HG03045 (cell line): ENCODE results near the gene FAM120AOS.

Experiments used
- ATAC-seq: cut with Tn5 transposase; IDR thresholded peaks from one replicate; pipeline ENCODE4 v1.9.1; 2021; ENCODE audit warnings: mild to moderate bottlenecking, moderate library complexity; ENCODE audit not compliant: unreplicated experiment

Gene FAM120AOS

DNA sequence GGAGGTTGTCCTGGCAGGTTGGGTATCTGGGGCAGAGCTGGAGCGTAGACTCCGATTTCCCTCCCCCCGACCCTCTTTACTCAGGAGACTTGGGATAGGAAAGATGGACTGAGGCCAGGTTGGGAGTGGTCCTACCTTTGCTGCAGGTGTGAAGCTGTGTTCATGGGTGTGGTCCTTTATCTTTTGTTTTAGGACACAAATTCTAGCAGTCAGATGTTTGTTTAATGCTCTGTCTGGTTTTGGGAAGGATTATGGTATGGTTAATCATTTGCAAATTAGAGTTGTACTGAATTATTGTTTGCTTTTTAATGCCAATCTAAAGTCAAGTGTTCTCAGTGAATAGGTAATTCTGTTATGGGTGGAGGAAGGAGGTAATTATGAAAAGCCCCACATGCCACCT, 14.1 kb upstream of the FAM120AOS start:
- ATAC-seq, result no peak

DNA sequence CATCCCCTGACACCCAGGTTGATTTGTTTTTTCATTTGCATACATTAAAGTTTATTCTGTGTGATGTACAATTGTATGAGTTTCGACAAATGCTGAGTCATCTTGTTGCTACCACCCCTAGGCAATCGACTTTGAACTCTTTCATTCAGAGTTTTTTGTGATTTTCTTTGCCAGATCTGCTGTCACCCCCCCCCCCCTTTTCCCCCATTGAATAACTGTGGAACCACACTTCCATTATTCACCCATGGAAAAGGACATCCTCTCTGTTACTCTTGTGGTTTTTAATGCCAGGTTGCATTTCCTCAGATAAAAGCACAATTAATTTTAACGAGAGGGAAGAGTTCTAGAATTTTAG, 13.7 kb upstream of the FAM120AOS start:
- ATAC-seq, result no peak

- no peak for ATAC-seq
Measured at GRCh38 chr9:93466416-93467061, 13.2 kb upstream of the FAM120AOS start.

GRCh38 chr9:93465855-93466254, 12.5 kb upstream of the FAM120AOS start:
- ATAC-seq, result no peak

DNA sequence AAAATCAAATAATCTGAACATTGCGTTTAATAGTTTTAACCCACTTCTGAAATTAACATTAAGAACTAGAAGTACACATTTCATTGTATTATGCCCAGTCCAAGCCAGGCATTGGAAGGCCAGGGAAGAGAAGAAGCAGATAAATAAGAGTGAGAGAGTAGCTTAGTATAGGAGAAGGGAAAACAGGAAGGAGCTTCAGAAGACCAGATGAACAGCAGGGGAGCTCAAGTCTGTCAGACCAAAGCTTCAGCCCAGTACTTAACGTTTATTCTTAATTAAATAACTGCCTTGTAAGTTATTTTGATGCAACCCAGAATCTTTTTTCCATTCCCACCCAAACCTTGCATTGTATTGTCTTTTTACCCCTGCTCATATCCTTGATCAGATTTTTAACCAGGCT, 11.5 kb upstream of the FAM120AOS start:
- no peak for ATAC-seq

GRCh38 chr9:93464395-93464794, 11.0 kb upstream of the FAM120AOS start:
- ATAC-seq, result no peak

DNA sequence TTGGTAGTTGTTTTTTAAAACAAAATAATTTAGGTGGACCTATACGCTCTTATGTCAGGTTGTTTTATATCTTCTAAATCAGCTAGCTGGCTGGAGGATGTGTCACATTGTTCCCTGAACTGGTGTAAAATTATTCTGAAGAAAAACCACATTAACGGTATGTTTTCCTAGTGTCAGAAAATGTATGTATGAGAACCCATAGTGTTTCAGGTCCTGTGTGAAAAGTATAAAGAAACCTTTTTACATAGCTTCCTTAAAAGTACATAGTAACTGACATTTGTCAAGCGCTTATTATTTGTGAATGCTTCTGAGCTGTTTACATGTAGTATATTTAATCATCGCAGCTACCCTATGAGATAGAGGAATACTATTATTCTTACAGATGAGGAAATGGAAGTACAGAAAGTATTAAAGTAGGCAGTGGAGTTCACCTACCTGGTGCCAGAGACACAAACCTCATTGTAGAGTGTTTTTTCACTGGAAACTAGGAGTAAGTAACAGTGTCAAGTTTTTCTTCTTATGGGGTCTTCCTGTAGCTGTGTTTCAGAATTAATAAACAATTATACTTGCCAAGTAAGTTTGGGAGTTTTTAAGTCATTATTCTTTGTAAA, 10.4 kb upstream of the FAM120AOS start:
- ATAC-seq, result no peak

DNA sequence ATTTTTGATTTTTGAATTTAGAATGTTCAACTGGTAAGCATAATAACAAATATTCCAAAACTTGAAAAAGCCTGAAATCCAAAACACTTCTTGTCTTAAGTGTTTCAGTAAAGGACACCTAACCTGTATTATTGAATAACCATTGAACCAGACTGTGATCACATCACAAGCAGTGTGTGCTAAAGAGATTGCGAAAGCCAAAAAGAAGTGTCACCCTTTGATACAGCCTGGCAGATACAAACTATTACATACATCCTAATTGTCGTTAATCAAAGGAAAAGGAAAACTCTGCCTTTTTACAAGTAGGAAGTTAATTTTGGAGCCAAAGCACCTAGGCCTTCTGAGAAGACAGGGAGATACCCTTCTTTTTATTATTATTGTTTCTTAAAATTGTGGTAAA, 8.4 kb upstream of the FAM120AOS start:
- no peak for ATAC-seq

- no peak for ATAC-seq
Measured at GRCh38 chr9:93461414-93461743, 8.0 kb upstream of the FAM120AOS start.

GRCh38 chr9:93460689-93461413, 7.5 kb upstream of the FAM120AOS start:
- no peak for ATAC-seq

- no peak for ATAC-seq
Measured at GRCh38 chr9:93459432-93459847, 6.1 kb upstream of the FAM120AOS start.

DNA sequence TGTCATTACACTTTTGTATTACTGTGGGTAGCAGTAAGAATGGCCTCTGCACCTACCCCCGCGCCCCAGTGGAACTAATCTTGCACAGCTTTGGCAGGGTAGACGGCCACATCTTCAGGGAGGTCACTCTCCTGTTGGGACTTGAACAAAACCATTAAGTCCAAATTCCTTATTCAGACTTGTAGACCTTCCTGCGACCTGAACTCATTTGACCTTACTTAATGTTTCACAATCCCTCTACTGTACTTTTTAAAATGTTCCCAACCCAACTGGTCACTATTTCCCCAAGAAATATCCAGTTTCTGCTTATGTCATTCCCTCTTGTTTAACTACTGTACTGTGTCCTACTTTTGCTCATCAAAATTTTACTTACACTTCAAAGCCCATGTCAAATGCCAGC, 5.3 kb upstream of the FAM120AOS start:
- ATAC-seq, result no peak

- no peak for ATAC-seq
Measured at GRCh38 chr9:93457006-93457405, 3.6 kb upstream of the FAM120AOS start.

DNA sequence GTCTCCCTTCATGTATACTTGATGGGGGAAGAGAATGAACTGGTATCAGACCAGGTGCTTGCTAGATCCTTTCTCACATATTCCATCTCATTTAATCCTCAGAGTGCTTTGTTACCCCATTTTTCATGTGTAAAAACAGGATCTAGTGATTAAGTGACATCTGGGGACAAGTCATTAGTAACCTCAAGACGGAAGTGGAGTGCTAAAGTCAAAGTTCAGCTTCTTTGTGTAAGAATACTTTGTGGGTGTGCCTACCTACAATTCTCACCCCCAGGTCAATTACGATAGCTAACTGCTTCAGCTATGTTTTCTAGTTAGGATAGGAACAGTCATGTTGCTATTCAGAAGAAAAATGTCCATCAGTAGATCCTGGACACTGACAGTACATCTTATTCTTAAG, 3.1 kb upstream of the FAM120AOS start:
- no peak for ATAC-seq

DNA sequence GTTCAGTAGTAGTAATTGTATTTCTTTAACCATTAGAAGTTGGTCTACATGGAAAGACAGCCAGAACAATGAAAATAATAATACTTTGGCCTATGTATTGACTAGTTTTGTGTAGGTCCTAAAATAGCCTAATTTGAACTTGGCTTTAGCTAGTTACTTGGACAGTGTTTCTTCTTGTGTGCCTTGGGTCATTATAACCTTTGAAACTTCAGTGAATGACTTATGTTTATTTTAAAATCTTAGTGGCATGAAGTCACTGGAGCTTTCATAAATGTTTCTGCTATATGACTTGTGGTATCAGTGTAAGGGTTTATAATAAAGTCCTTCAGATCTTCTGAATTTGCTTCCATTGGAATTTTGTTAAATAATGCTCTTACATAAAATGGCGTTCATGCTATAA, 2.6 kb upstream of the FAM120AOS start:
- ATAC-seq, result no peak

DNA sequence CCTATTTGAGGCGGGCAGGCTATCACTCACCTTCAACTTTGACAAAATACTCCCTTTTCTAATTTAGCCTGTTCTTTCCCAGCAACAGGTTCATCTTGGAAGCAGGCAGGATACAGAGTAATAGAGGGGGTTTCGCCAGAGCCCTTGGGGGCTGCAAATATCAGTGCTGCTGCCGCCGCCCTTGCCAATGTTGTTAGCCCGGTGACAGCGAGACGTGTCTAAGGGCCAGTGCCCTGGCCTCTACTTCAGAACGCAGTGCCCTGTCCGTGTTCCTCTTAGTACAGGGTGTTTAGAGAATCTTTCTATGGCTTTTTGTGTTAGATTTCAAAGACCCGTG, 703 bp downstream of the FAM120AOS start:
- ATAC-seq, result no peak

DNA sequence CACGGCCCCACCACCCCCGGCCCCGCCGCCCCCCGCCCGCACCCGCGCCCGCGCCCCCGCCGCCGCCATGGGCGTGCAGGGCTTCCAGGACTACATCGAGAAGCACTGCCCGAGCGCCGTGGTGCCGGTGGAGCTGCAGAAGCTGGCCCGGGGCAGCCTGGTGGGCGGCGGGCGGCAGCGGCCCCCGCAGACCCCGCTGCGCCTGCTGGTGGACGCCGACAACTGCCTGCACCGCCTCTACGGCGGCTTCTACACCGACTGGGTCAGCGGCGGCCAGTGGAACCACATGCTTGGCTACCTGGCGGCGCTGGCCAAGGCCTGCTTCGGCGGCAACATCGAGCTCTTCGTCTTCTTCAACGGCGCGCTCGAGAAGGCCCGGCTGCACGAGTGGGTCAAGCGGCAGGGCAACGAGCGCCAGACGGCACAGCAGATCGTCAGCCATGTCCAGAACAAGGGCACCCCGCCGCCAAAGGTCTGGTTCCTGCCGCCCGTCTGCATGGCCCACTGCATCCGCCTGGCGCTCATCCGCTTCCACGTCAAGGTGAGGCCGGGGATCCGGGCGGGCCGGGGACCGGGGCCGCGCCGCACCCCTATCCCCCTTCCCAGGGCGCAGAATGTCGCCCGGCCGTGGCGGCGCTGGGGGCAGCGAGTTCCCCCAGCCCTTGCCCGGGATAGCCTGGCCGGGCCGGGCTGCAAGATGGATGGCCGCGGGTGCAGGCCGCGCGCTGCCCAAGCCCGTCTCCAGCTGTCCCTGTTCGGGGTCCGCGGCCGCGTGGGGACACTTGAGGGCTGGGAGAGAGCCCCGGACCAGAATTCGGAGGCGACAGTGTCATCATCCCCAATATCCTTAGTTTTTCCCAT, 1.3 kb downstream of the FAM120AOS start:
- ATAC-seq, result peak; percentile 19

- ATAC-seq, result peak; percentile 62
Measured at GRCh38 chr9:93450945-93451815, 2.2 kb downstream of the FAM120AOS start, which contains the start of gene FAM120A. Gene FAM120A (plus strand): TSS chr9:93451685. CDS start chr9:93451916, 231 bp downstream.

DNA sequence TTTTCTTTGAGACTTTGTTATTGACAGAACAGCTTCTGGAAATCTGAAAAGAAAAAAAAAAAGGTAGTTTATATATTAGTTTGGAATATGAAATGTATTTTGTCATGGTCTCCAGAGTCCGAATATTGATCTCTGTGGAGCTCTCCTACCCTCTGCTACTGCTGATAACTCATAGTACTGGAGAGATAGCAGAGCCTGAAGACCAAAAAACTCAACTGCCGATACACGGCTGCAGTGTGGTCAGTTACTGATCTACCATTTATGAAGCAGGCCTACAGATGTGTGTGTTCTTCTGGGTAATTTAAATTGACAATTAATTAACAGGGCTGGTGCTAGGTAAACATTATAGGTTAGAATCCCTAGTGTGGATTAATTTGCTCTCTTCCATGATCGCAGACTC, 5.7 kb downstream of the FAM120AOS start:
- ATAC-seq, result no peak

DNA sequence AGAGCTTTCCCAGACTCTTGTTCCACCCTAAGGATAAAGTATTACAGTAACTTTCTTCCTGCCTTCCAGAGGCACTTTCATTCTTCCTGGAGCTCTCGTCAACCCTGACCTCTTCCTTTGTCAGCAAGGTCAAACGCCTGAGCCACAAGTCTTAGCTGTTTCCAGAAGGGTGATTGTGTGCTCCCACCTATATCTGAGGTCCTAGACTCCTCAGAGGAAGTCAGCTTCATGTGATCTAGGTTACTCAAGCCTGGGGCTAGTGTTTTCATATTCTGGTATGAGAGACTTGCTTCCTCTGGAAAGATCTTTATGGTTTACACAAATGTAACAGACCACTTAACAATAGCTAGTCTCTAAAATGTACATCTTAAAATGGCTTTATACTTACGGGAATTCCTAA, 7.3 kb downstream of the FAM120AOS start:
- ATAC-seq, result no peak
